BLaER1 treated with 17β-estradiol and CSF1 and Interleukin-3, amounts not matched to agents 10 nM and 100 nM (cell line): ENCODE data around the gene ATG4C.
"Not testable (repeated sequence)": the region's sequence is repeated elsewhere in the genome, so short reads cannot be mapped to it uniquely, and the experiment has no call there.

Experiments
- H3K27ac ChIP-seq, 11 experiments: shearing (Covaris generic); formaldehyde crosslinking; 2 replicates each; pipeline ENCODE4 v1.8.1; 2022
- H3K27me3 ChIP-seq, 11 experiments: shearing (Covaris generic); formaldehyde crosslinking; 2 replicates each; pipeline ENCODE4 v1.8.1; 2022
- H3K36me3 ChIP-seq, 11 experiments: shearing (Covaris generic); formaldehyde crosslinking; 2 replicates each; pipeline ENCODE4 v1.8.1; 2022
- H3K4me1 ChIP-seq, 10 experiments: shearing (Covaris generic); formaldehyde crosslinking; 2 replicates each; pipeline ENCODE4 v1.8.1; 2022
- H3K4me2 ChIP-seq, 11 experiments: shearing (Covaris generic); formaldehyde crosslinking; 2 replicates each; pipeline ENCODE4 v1.8.1; 2022
- H3K4me3 ChIP-seq, 10 experiments: shearing (Covaris generic); formaldehyde crosslinking; 2 replicates each; pipeline ENCODE4 v1.8.1; 2022
- H3K9ac ChIP-seq, 11 experiments: shearing (Covaris generic); formaldehyde crosslinking; 2 replicates each; pipeline ENCODE4 v1.8.1; 2022
- H3K9me3 ChIP-seq, 11 experiments: shearing (Covaris generic); formaldehyde crosslinking; replicated peaks in 1 of 11; 2 replicates each; pipeline ENCODE4 v1.8.1; 2022
- H4K20me1 ChIP-seq, 11 experiments: shearing (Covaris generic); formaldehyde crosslinking; 2 replicates each; pipeline ENCODE4 v1.8.1; 2022
- Cebpa-rat ChIP-seq, 11 experiments: shearing (Covaris generic); IDR thresholded peaks; 2 replicates each; pipeline ENCODE4 v1.8.1; 2022

Gene ATG4C

GRCh38 chr1:62774971-62775595 lies 8.8 kb upstream of the ATG4C start:
- no peak overlapping the region for H3K4me3 ChIP-seq
- H3K9ac ChIP-seq, result peak overlapping the region in 4 of 11 experiments; percentile 24 to 70 (median 62); a peak in 8 of 22 replicates
- no peaks in the 10 kb centered on the region; a peak in 1 of 22 replicates for H3K36me3 ChIP-seq
- H3K4me1 ChIP-seq, result peaks cover 20 to 64% (median 34%) of the 10 kb centered on the region in 10 experiments
- H3K9me3 ChIP-seq, result peaks cover 18 to 24% (median 21%) of the 10 kb centered on the region in 11 experiments
- H3K27me3 ChIP-seq, result no peaks in the 10 kb centered on the region
- H3K4me2 ChIP-seq, result peak overlapping the region; percentile 54 to 92 (median 73); a peak in 21 of 22 replicates
- peak in 2 of 11 experiments; percentile 11 to 18; a peak in 1 of 22 replicates for TF ChIP-seq Cebpa-rat (IDR thresholded peaks at IDR 0.05)
- no peaks in the 10 kb centered on the region for H4K20me1 ChIP-seq
- H3K27ac ChIP-seq, result peak overlapping the region in 10 of 11 experiments; percentile 13 to 86 (median 70); a peak in 15 of 22 replicates

GRCh38 chr1:62778208-62778607 lies 5.7 kb upstream of the ATG4C start:
- Histone ChIP-seq H3K4me2 (peak overlapping the region in 3 of 11 experiments; percentile 6 to 22 (median 14); a peak in 4 of 22 replicates), H3K36me3 (no peaks in the 10 kb centered on the region; a peak in 1 of 22 replicates), H3K4me3 (no peak overlapping the region), H4K20me1 (no peaks in the 10 kb centered on the region), H3K9ac (no peak overlapping the region), H3K27me3 (no peaks in the 10 kb centered on the region), H3K4me1 (peaks cover 34 to 96% (median 65%) of the 10 kb centered on the region in 10 experiments), H3K9me3 (peaks cover 7 to 14% (median 9%) of the 10 kb centered on the region in 11 experiments), H3K27ac (peak overlapping the region in 2 of 11 experiments; percentile 1 to 24; a peak in 1 of 22 replicates)
- TF ChIP-seq Cebpa-rat (IDR thresholded peaks at IDR 0.05), result no peak

DNA sequence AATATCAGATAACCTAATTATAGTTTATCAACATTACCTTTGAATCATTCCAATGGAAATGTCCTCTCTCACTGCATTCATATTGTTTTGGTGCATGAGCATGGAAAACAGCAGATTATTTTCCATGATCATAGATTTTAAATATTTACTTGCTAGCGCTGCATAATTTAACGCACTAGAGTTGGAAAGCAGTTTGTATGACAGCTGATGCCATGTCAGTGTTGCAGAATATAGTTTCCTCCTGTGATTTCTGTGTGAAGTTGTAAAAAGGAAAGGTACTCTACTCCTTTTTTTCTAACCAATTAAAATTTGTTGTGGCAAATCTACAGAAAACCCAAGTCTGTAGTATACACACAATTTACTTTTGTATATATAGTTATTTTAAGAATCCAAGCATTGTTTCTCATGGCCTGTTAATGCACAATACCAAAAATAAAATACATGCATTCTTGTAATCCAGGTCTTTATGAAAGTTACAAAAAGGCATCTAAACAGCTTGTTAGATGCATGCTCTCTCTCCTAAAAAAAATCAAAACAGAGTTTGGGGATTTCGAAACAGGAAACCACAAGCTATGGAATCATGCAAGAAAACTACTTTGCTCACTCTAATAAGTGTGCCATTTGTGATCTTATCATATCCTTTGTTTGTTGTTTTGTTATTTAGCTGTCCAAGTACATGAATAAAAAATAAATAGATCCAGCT lies 1.9 kb upstream of the ATG4C start:
- Histone ChIP-seq H4K20me1 (no peaks in the 10 kb centered on the region; a peak in 1 of 22 replicates), H3K27ac (peak overlapping the region; percentile 86 to 98 (median 92); a peak in 19 of 22 replicates), H3K27me3 (no peaks in the 10 kb centered on the region), H3K4me3 (peak overlapping the region in 7 of 10 experiments; percentile 9 to 83 (median 17); a peak in 6 of 20 replicates), H3K4me1 (peaks cover 29 to 87% (median 59%) of the 10 kb centered on the region in 10 experiments), H3K9ac (peak overlapping the region in 8 of 11 experiments; percentile 27 to 94 (median 85); a peak in 12 of 22 replicates), H3K36me3 (no peaks in the 10 kb centered on the region), H3K4me2 (peak overlapping the region; percentile 64 to 90 (median 84)), H3K9me3 (peaks cover 0 to 7% (median 0%) of the 10 kb centered on the region in 11 experiments; a peak in 1 of 22 replicates)
- TF ChIP-seq Cebpa-rat (IDR thresholded peaks at IDR 0.05), result peak in 2 of 11 experiments; percentile 53 to 77; a peak in 4 of 22 replicates

DNA sequence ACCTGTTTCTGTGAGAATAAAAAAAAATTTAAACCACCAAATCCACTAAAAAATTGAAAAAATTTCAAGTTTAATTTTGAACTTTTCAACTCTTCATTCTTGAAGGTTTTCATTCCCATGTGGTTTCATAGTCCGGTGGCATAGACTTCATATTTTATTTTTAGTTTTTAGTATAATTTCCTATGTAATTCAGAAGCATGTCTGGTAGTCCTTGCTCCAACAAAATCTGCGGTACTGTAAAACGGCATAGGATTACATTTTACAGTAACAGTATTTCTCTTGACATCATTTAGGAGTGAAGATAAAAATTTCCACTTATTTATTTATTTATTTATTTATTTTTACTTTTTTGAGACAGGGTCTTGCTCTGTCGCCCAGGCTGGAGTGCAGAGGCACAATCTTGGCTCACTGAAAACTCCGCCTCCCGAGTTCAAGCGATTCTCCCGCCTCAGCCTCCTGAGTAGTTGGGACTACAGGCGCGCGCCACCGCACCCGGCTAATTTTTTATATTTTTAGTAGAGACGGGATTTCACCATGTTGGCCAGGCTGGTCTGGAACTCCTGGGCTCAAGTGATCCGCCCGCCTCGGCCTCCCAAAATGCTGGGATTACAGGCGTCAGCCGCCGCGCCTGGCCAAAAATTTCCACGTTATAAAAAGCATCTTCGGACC lies 1.3 kb upstream of the ATG4C start:
- Histone ChIP-seq H3K4me3 (peak overlapping the region in 9 of 10 experiments; percentile 9 to 89 (median 81); a peak in 12 of 20 replicates), H3K9ac (peak overlapping the region in 9 of 11 experiments; percentile 12 to 94 (median 86); a peak in 16 of 22 replicates), H3K4me2 (peak overlapping the region; percentile 64 to 90 (median 84))

DNA sequence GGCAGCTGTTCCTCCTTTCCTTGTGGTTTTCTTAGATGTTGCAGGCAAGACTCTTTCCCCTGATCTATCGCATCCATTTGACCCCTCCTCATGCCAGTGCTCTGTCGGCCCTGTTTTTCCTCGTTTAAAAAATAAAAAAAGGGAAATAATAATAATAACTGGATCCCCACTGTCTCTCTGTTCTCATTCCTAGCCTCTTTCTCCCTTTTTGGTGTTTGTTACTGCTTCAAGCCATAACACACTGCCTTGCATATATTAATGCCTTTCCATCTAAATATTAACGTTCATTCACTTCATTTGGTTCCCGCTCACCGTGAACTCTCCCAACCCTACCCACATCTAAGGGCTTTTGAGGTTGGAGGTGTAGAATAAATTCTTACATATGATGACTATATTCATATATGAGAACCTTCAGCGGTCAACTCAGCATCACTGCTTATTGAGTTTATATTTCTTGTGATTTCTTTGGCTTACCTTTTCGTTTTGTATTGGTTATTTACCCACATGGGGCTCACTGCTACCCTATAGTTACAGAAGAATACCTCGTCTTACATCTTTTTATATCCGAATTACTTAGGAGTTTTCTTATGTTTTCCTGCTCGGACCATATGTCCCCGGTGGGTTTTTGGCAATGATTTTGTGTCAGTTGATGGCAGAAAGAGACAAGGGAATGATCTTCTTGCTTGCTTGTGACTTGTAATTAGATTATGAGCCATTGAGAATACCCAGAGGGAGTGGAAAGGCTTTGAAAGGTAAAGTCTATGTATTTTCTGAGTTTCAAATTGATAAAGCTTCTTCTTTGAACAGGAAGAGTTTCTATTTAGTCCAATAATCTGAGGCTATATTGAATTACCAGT lies 805 bp downstream of the ATG4C start:
- Histone ChIP-seq H3K4me1 (peaks cover 29 to 66% (median 50%) of the 10 kb centered on the region in 10 experiments), H3K9ac (peak overlapping the region; percentile 80 to 94 (median 87)), H3K36me3 (peaks cover 0 to 9% (median 5%) of the 10 kb centered on the region in 11 experiments; a peak in 9 of 22 replicates), H3K4me3 (peak overlapping the region; percentile 73 to 89 (median 84)), H3K9me3 (peaks cover 0 to 13% (median 4%) of the 10 kb centered on the region in 11 experiments; a peak in 4 of 22 replicates), H3K27ac (peak overlapping the region; percentile 86 to 98 (median 92); a peak in 21 of 22 replicates), H3K27me3 (no peaks in the 10 kb centered on the region), H3K4me2 (peak overlapping the region; percentile 73 to 90 (median 85)), H4K20me1 (no peaks in the 10 kb centered on the region; a peak in 1 of 22 replicates)
- no peak for TF ChIP-seq Cebpa-rat (IDR thresholded peaks at IDR 0.05)

More for the DNA sequence above, 1.3 kb upstream of the ATG4C start:
- H3K9me3 ChIP-seq, H4K20me1 ChIP-seq, H3K36me3 ChIP-seq, H3K27me3 ChIP-seq: not testable (repeated sequence)
- peak overlapping the region; percentile 86 to 98 (median 92); a peak in 21 of 22 replicates for H3K27ac ChIP-seq
- peaks cover 29 to 85% (median 56%) of the 10 kb centered on the region in 10 experiments for H3K4me1 ChIP-seq

- no peak for TF ChIP-seq Cebpa-rat (IDR thresholded peaks at IDR 0.05)
- H3K4me2 ChIP-seq, result no peak overlapping the region
These were observed 6.8 kb downstream of the ATG4C start for GRCh38 chr1:62790716-62791115.

DNA sequence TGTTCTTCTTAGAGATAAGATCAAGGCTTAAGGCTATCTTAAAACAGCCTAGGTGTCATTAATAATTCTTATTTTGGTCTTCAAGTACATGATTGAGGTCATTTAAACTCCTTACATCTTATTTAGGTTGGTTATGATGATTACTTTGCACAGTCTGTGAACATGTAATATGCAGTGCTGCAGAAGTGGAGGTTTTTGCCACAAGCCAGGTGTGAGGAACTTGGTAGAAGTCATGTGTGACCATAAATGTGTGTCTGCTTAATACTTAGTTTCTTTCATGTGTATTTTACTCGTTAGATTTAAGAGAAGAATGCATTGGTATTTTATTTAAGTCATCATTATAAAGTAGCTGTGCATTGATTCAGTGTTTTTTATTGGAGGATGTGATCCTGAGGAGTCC lies 10.1 kb downstream of the ATG4C start:
- peaks cover 0 to 11% (median 8%) of the 10 kb centered on the region in 11 experiments; a peak in 4 of 22 replicates for H3K9me3 ChIP-seq
- peak overlapping the region in 8 of 11 experiments; percentile 0 to 85 (median 20); a peak in 11 of 22 replicates for H3K4me2 ChIP-seq
- TF ChIP-seq Cebpa-rat (IDR thresholded peaks at IDR 0.05), result no peak
- peaks cover 0 to 34% (median 19%) of the 10 kb centered on the region in 11 experiments; a peak in 14 of 22 replicates for H3K36me3 ChIP-seq
- peaks cover 25 to 45% (median 37%) of the 10 kb centered on the region in 10 experiments for H3K4me1 ChIP-seq
- H3K9ac ChIP-seq, result no peak overlapping the region; a peak in 1 of 22 replicates
- no peak overlapping the region for H3K27ac ChIP-seq
- H3K27me3 ChIP-seq, result no peaks in the 10 kb centered on the region
- H3K4me3 ChIP-seq, result no peak overlapping the region
- H4K20me1 ChIP-seq, result peaks cover 0 to 5% (median 0%) of the 10 kb centered on the region in 11 experiments; a peak in 1 of 22 replicates

More at GRCh38 chr1:62790716-62791115, 6.8 kb downstream of the ATG4C start:
- Histone ChIP-seq H3K27me3 (no peaks in the 10 kb centered on the region), H3K9me3 (peaks cover 0 to 11% (median 8%) of the 10 kb centered on the region in 11 experiments; a peak in 4 of 22 replicates), H4K20me1 (peaks cover 0 to 5% (median 0%) of the 10 kb centered on the region in 11 experiments; a peak in 2 of 22 replicates), H3K27ac (no peak overlapping the region), H3K4me1 (peaks cover 15 to 44% (median 28%) of the 10 kb centered on the region in 10 experiments), H3K36me3 (peaks cover 0 to 34% (median 19%) of the 10 kb centered on the region in 11 experiments; a peak in 14 of 22 replicates), H3K4me3 (no peak overlapping the region), H3K9ac (no peak overlapping the region)
